Measurements from ENCODE around the gene ACTMAP. TPM values are rescaled to one million over a fixed set of nuclear protein-coding genes. Genes with fewer than 3 reads are reported as not detected.
A peak's percentile ranks its signal among the peaks of the same experiment; 100 is the strongest.

Gene ACTMAP
- total RNA-seq, 6 experiments from 2014 or later, result 2.9 to 11.2 (median 4.4) TPM

GRCh38 chr19:40717325-40717879 lies 32.9 kb downstream of the ACTMAP start:
- TF ChIP-seq CTCF (IDR thresholded peaks at IDR 0.05) (no peak), POLR2A (IDR thresholded peaks at IDR 0.05) (no peak)
- peak in 3 of 4 donors; percentile 5 to 9 (median 9) for ATAC-seq
- Histone ChIP-seq H3K4me3 (peak overlapping the region; percentile 61 to 92 (median 83)), H3K9me3 (no peaks in the 10 kb centered on the region), H3K36me3 (peaks cover 0 to 8% (median 3%) of the 10 kb centered on the region in 4 donors), H3K4me1 (peaks cover 0 to 40% (median 15%) of the 10 kb centered on the region in 4 donors), H3K27ac (peak overlapping the region; percentile 84 to 98 (median 98)), H3K27me3 (no peaks in the 10 kb centered on the region)
- WGBS (ENCODE audit: insufficient coverage, low coverage, low lambda C conversion rate, missing lambda C conversion rate), result 0% methylated on average over 10 of the region's 20 CpGs
- peak in 2 of 3 donors; percentile 76 to 77 for DNase-seq
- intact Hi-C loops (cut with DNase I), result no loop called here

- intact Hi-C loops (cut with DNase I), result no loop called here
- WGBS (ENCODE audit: insufficient coverage, low coverage, low lambda C conversion rate, missing lambda C conversion rate), result under 1% methylated on average over 25 of the region's 76 CpGs
- Histone ChIP-seq H3K27me3 (no peaks in the 10 kb centered on the region), H3K4me1 (peaks cover 0 to 40% (median 15%) of the 10 kb centered on the region in 4 donors), H3K36me3 (peaks cover 0 to 8% (median 4%) of the 10 kb centered on the region in 4 donors), H3K4me3 (peak within 1 kb of the TSS; percentile 61 to 92 (median 83)), H3K27ac (peak within 1 kb of the TSS; percentile 84 to 98 (median 98)), H3K9me3 (no peaks in the 10 kb centered on the region)
- DNase-seq (peak; percentile 100), ATAC-seq (peak; percentile 68 to 83 (median 78))
- TF ChIP-seq CTCF (IDR thresholded peaks at IDR 0.05), result peak in 1 of 4 donors; percentile 32
- TF ChIP-seq POLR2A (IDR thresholded peaks at IDR 0.05), result peak; percentile 87
Measured at GRCh38 chr19:40716482-40717324, 33.6 kb downstream of the ACTMAP start, which contains the start of the genes COQ8B and ITPKC. Gene COQ8B (minus strand): TSS chr19:40716886. CDS start chr19:40714632, 2,254 bp downstream. Gene ITPKC (plus strand): TSS chr19:40717112. CDS start chr19:40717136, 24 bp downstream.

- Histone ChIP-seq H3K4me1 (peaks cover 0 to 38% (median 15%) of the 10 kb centered on the region in 4 donors), H3K27me3 (no peaks in the 10 kb centered on the region), H3K27ac (peak overlapping the region; percentile 84 to 98 (median 98)), H3K4me3 (peak overlapping the region; percentile 61 to 92 (median 83)), H3K36me3 (peaks cover 0 to 13% (median 4%) of the 10 kb centered on the region in 4 donors), H3K9me3 (no peaks in the 10 kb centered on the region)
- no peak for DNase-seq
- WGBS (ENCODE audit: insufficient coverage, low coverage, low lambda C conversion rate, missing lambda C conversion rate), result 3% methylated on average over 8 of the region's 8 CpGs
- intact Hi-C loops (cut with DNase I), result no loop called here
- TF ChIP-seq POLR2A (IDR thresholded peaks at IDR 0.05) (no peak), CTCF (IDR thresholded peaks at IDR 0.05) (no peak)
- no peak for ATAC-seq
Measured at GRCh38 chr19:40716031-40716481, 34.2 kb downstream of the ACTMAP start.

- ATAC-seq (peak; percentile 61 to 72 (median 70)), DNase-seq (peak; percentile 93 to 95 (median 94))
- H3K4me1 ChIP-seq, result peaks cover 0 to 24% (median 10%) of the 10 kb centered on the region in 4 donors
- H3K27me3 ChIP-seq, result no peaks in the 10 kb centered on the region
- TF ChIP-seq POLR2A (IDR thresholded peaks at IDR 0.05), result no peak
- peak overlapping the region; percentile 43 to 92 (median 51) for H3K4me3 ChIP-seq
- 3% methylated on average over 20 of the region's 31 CpGs for WGBS (ENCODE audit: insufficient coverage, low coverage, low lambda C conversion rate, missing lambda C conversion rate)
- H3K9me3 ChIP-seq, result no peaks in the 10 kb centered on the region
- H3K36me3 ChIP-seq, result peaks cover 0 to 27% (median 4%) of the 10 kb centered on the region in 4 donors
- peak overlapping the region; percentile 84 to 98 (median 98) for H3K27ac ChIP-seq
- intact Hi-C loops (cut with DNase I), result no loop called here
Measured at GRCh38 chr19:40714441-40715299, 35.6 kb downstream of the ACTMAP start.
